DMS114 treated with DMSO at 0.1 percent for 48 hours (cell line): ENCODE measurements around the gene PXT1.
"Not testable (repeated sequence)": the region's sequence is repeated elsewhere in the genome, so short reads cannot be mapped to it uniquely, and the experiment has no call there.

Source experiments
- DNase-seq: peaks from one replicate; lab custom pipeline; 2025; ENCODE audit not compliant: unreplicated experiment; lab: John Stamatoyannopoulos, UW

The PXT1 gene

DNA sequence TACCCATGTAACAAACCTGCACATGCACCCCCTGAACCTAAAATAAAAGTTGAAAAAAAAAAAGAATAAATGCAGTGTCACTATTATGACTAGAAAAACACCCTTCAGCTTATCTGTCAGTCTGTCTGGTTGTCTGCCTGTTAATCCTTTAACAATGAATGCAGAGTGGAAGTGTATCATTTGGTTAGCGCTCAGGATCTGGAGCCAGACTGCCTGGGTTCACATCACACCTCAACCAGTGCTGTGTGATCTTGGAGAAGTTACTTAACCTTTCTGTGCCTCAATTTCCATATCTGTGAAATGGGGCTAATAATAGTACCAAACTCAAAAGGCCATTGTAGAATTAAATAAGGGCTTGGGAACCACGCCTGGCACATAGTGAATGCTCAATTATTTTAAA is 72.0 kb downstream of the PXT1 start:
- DNase-seq = no peak

DNA sequence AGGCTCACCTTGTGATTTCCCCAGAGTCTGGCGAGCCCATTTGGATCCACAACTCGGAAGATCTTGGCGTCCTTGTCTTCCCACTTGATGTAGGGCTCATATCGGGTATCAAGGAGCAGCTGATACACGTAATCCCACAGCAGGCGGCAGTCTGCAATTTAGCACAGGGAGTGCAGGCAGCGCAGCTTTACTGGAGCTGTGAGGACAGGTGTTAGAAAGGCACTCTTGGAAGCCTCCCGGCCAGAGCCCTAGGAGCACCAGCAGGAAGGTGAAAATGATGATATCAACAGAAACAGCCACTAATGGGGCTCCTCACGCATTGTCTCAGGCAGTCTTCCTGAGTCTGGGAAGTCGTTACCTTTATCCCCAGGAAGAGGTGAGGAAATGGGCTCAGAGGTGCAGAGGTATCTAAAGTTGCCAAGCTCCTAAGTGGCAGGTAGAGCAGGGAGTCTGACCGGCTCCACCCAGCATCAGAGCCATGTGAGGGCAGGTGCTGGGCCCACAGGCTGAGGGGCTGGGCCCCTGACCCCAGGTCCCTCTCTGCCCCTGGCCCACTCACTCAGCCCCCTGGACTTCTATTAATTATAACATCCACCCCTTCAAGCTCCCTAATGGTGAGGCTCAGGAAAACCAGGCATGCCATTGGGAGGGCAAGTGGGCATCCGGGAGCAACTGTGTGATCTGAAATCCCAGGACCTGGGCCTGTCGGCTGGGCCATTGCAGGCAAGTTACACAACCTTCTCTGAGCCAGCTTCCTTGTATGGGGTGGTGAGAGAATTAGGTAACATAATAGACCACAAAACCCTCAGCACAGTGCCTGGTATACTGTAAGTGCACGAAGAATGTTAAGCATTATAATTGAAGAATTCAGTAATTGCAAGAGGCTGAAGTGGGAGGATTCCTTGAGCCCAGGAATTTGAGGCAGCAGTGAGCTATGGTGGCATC is 73.5 kb downstream of the PXT1 start:
- no peak for DNase-seq

DNA sequence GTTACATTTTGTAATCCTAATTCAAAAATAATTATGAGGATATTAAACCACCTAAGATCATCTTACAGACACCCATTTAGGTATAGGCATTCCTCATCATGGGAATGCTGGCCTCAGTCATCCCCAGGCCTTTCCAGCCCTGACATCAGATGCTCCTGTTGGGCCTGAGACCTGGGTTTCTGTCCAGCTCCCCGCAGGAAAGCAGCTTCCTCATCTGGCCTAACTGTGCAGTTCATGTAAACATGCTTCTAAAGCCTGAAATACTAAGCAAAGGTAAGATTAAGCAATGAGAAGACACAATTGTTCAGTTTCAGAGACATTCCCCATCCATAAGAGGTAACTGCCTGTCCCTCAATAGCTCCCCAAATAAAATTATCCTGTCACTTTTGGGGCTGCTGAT is 74.2 kb downstream of the PXT1 start:
- DNase-seq = no peak

DNA sequence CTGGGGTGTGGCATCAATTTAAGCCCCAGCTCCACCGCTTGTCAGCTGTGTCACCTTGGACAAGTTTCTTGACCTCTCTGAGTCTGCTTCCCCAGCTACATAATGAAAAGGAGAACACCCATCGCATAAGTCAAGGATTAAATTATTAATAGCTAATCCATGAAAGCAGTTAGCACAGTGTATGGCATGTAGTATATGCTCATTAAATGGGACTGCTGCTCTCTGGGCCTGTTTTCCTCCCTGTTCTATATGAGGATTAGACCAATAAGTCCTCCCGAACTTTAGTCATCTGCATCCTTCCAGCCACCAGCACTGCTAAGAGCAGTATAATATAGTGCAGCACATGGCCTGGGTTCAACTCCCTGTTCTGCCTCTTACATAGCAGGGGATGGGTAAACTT is 74.9 kb downstream of the PXT1 start:
- no peak for DNase-seq

DNA sequence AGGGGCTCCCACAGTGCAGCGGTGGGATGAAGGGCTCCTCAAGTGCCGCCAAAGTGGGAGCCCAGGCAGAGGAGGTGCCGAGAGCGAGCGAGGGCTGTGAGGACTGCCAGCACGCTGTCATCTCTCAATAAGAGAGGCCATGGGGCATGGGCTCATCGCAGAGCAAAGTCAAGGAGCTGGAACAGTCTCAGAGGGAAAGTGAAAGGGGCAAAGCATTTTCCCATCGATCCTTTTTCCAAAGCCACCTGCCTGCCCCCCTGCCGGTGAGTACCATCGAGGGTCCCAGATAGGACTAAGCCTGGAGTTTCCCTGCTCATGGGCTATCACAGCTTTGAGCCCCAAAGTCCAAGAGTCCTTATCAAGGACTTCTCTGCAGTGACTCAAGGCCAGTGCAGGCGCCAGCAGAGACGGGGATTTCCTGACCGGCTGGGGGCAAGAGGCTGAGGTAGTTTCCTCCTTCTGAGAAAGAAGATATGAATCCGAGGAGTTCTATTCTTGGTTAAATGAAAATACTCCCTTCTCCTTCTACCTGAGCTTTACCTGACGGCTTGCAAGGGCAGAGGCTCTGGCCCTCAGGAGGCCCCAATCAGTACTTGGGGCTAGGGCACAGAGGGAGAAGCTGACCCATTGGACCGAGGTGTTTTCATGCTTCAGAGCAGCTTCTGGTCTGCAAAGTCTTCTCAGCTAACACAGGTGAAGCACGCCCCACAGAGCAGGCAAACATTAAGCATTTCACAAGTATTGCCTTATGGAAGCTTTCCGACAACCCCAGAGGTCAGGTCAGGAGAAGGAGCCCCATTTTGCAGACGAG is 77.8 kb downstream of the PXT1 start:
- DNase-seq = no peak

DNA sequence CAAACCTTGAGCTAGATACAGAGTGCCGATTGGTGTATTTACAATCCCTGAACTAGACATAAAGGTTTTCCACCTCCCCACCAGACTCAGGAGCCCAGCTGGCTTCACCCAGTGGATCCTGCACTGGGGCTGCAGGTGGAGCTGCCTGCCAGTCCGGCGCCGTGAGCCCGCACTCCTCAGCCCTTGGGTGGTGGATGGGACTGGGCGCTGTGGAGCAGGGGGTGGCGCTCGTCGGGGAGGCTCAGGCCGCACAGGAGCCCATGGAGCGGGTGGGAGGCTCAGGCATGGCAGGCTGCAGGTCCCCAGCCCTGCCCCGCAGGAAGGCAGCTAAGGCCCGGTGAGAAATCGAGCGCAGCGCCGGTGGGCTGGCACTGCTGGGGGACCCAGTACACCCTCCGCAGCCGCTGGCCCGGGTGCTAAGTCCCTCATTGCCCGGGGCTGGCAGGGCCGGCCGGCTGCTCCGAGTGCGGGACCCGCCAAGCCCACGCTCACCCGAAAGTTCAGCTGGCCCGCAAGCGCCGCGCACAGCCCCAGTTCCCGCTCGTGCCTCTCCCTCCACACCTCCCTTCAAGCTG is 78.5 kb downstream of the PXT1 start:
- DNase-seq = not testable (repeated sequence)

DNA sequence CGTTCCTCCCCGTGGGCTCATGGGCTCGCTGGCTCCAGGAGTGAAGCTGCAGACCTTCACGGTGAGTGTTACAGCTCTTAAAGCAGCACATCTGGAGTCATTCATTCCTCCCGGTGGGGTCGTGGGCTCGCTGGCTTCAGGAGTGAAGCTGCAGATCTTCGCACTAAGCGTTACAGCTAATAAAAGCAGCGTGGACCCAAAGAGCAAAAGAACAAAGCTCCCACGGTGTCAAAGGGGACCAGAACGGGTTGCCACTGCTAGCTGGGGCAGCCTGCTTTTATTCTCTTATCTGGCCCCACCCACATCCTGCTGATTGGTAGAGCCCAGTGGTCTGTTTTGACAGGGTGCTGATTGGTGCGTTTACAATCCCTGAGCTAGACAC is 79.3 kb downstream of the PXT1 start:
- DNase-seq = not testable (repeated sequence)

DNA sequence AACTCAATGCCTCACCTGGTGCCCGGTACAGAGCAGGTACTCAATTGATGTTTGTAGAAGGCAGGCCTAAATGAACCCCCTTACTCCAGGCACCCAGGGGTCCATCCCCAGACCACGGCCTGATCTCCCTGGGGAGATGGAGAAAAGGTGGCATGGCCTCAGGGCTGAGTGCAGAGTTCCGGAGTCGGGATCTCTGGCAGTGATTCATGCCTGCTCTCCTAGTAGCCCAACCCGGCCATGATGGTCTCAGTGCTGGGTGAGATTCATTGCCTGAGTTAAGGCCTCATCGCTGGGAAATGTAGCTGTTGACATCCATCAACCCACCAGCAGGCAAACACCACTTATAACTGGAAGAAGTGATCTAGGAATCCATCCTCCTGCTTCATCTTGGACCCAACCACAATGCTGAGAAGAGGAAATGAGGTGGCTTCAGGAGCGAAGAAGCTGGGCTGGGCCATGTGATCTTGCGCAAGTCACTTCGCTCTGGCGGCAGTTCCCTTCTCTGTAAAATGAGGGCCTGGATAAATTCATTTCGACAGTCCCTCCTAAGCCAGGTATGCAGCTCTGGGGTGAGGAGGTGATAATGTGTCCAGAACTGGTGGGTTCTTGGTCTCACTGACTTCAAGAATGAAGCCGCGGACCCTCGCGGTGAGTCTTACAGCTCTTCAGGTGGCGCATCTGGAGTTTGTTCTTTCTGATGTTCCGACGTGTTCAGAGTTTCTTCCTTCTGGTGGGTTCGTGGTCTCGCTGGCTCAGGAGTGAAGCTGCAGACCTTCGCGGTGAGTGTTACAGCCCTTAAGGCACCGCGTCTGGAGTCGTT is 79.9 kb downstream of the PXT1 start:
- DNase-seq = no peak

DNA sequence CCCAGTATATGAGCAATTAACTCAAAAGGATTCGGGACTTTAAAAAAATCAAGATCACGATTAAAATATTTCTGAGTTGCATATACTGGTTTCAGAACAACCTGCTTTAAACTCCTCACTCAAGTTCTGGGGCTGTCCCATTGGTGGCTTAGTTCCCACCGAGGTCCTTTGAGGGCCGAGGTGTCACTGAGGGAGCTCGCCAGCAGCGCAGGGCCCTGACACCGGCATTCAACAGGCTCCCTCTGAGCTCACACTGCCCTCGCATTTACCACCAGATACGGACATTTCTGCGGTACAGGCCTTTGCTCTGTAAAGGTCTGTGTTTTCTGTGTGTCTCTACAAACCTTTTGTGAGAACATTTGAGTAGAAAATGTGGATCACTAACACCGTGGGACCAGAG is 81.6 kb downstream of the PXT1 start:
- no peak for DNase-seq

DNA sequence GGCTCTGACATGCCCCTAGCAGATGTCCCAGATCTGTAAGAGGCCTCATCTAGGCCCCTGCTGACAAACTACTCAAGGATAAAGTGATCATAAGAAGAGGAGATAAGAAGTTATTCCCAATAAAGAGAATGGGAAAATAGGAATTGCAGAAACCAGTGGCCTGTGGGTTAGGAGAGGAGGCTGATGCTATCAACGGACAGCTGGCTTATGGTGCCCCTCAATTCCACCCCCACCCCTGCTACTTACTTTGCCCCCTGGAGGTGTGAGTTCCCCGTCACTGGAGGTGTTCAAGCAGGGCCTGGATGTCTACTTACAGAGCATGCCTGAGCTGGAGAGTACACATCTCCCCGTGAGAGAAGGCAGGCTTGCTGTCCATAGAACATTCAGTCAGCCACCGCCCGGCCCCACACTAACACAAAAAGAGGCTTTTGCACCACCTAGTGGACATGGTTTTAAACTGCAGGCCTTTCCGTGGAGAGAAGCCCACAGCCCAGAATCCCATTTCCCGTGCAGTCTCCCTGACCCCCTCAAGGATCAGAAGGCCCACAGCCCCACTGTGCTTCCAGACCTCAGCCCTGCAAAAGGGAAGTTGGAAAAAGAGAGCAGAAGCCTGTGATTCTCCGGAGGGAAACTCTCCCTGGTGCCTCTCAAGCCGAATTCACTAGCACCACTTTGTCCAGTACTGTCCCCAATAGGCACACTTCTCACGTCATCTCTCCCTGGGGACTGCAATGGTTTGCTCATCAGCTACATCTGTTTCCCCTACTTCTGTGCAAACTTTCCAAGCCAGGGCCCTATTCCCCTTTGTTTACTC is 82.2 kb downstream of the PXT1 start:
- DNase-seq = peak; percentile 80

DNA sequence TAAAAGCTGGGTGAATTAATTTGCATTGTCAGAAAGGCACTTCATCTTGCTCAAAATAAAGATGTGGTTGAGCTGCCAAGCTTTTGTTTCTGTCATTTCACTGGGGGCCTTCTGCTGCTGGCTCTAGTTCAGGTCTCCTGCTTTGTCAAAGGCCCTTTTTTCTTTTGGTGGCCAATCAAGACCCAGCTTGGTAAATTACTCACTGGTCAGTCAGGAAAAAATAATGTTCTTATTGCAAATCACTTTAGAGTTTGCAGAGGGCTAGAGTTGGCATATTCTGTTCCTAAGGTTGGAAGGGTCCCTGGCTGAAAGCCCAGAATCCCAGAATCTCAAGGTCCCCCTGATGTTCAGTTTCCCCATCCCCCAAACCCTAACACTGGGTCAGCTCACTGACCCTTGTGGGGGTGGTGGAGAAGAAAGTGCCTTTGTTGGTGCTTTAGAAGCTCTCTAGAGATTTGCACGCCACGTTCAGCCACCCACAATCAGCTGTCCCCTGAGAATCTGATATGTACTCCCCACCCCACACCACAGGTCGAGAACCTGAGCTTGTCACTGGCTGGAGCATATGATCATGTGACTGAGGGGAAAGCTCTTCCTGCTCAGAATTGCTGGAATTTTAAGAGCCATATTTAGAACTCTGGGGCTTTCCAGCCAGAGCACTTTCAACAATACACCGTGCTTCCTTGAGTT is 84.3 kb downstream of the PXT1 start:
- no peak for DNase-seq

DNA sequence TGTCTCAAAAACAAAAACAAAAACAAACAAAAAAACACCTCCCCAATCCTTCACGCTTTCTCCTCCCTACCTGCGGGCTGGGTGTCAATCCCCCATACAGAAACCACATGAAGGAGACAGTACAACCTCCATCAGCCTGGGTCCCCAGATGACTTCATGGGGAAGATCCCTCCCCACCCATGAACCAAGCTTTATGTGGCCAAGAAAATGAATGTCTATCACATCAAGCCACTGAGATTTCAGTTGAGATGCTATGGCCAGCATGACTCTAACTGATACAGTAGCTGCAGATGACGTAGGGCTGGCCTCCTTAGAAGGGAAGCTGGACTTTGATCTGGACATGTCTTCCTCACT is 84.8 kb downstream of the PXT1 start:
- no peak for DNase-seq

DNA sequence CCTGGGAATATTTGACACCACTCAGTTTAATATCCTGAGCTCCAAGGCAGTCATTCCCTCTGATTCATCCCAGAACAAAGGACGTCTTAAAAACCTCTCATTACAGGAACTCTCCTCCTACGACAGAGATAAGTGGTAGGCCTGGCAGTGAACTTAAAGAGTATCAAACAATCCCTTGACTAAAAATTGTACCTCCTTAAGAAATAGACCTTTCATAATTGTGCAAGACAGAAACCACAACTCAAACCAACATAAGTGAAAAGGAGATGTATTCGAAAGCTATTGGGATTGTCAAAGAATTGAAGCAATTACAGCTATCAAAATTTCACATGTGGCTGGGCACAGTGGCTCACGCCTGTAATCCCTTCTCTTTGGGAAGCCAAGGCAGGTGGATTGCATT is 86.8 kb downstream of the PXT1 start:
- no peak for DNase-seq

DNA sequence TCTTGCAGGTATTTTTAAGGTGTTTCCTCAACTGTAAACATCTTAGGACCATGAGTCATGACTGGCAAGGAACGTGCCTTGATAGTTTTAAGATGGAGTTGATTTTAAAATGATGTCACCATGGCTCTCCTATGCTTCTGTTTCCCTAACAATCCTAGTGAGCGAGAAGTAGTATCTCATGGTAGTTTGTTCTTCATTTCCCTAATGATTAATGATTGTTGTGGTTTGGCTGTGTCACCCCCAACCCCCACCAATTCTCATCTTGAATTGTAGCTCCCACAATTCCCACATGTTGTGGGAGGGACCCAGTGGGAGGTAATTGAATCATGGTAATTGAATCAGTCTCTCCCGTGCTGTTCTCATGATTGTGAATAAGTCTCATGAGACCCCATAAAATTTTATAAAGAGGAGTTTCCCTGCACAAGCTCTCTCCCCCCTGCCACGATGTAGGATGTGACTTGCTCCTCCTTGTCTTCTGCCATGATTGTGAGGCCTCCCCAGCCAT is 89.2 kb downstream of the PXT1 start:
- DNase-seq = no peak

DNA sequence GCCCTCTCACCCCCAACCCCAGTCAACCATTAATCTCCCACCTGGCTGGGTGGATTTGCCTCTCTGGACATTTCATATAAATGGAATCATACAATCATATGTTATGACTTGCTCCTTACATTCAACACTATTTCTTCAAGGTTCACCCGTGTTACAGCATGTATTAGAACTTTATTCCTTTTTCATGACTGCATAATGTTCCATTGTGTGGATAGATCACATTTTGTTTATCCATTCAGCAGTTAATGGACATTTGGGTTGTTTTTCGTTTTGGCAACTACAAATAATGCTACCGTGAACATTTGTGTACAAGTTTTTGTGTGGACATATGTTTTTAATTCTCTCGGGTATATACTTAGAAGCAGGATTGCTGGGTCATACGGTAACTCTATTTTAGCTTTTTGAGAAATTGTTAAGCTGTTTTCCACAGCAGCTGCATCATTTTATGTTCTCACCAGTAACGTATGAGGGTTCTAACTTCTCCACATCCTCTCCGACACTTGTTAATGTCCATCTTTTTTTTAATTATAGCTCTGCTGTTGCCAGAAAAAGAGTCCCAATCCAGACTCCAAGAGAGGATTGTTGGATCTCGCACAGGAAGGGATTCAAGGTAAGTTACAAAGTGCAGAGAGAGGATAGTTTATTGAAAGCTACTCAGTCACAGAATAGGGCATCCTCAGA is 90.0 kb downstream of the PXT1 start:
- DNase-seq = no peak

DNA sequence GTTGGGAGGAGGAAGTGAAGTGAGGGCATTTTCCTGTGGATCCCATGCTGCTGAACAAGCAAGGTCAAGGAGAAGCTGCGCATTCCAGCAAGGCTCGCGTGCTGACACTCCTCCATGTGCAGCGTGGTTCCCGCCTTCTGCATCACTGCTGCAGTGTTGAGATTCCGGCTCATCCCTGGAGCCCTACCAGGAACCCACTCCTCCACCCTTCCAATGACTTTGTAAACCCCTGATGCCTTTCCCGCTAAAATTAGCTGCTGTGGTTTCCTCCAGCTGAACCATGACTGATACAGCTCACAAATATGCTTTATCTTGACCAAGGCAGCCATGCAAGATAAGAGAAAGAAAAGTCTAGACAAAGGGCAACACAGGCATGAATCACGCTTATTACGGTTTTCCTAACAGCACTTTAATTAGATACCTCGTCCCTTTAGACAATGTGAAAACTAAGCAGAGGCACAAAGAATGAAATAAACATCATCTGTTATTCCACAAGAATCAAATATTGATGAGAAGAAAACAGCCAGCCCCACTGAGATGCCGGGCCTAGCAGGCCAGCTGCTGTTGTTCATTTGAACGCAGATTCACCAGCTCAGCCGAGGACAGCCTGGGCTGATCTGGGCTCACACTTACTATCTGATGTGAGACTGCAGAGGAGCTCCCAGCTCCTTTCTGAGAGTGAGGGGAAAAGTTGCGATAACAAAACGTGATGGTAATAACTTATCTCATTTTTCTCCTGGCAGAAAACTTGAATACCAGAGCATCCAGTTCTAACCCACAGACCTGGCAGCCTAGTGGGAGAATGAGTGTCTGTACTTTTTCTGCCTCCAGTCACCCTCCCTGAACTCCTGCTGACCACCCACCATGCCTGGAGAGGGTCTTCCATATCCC is 91.7 kb downstream of the PXT1 start:
- no peak for DNase-seq

DNA sequence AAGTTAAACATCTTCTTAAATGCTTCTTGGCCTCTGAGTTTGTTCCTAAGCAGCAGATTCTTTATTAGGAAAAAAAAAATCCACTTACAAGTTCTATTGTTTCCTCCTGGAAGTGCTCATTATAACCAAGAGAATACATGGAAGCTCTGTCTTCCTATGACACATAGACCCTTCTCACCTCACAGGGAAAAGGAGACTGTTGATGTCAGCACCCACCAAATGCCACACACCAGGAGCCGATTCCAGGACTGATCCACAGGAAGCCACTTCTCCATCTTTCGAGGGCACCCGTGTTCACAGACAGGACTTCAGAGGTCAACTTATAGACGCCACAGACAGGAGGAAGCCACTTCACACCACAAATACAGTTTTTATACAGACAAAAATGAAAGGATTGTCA is 92.6 kb downstream of the PXT1 start:
- DNase-seq = no peak

DNA sequence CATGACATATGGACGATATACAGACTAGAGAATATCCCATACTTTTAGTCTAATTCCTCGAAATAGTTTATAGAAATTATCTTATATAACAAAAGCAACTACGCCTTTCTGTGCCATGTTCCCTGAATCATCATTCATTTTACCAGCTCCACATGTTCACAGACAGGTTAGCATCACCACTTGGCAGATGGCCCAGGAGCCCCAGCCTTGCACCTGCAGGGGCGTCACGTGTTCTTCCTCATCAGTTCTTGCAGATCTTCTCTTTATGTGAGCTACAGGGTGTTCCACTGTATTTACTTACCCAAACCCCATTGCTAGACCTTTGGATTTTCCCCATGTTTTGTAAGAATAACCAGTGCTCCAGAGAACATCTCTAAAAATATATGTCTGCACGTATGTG is 93.4 kb downstream of the PXT1 start:
- DNase-seq = no peak
